Endodermal cell (in vitro differentiated cells): ENCODE data around the gene RIMS1. TPM values are rescaled to one million over a fixed set of nuclear protein-coding genes. Genes with fewer than 3 reads are reported as not detected.

ENCODE experiments used
- DNase-seq: peaks from one replicate; pipeline ENCODE4 v3.0.0-alpha.2; 2017
- H3K27ac ChIP-seq: 2 replicates; pipeline ENCODE4 v1.5.1; 2013; ENCODE audit warnings: mild to moderate bottlenecking, low read depth, low read length, moderate library complexity
- H3K27me3 ChIP-seq: 2 replicates; pipeline ENCODE4 v1.6.1; 2013; ENCODE audit warnings: mild to moderate bottlenecking, low read length, moderate library complexity; ENCODE audit not compliant: insufficient read depth, control insufficient read depth, poor library complexity, severe bottlenecking
- H3K36me3 ChIP-seq: 2 replicates; pipeline ENCODE4 v1.7.0; 2013; ENCODE audit warnings: mild to moderate bottlenecking, low read length, moderate library complexity; ENCODE audit not compliant: control insufficient read depth, insufficient read depth
- H3K4me1 ChIP-seq: one replicate; pipeline ENCODE4 v1.7.0; 2013; ENCODE audit warnings: low read length; ENCODE audit not compliant: control insufficient read depth, insufficient read depth
- H3K4me3 ChIP-seq: 2 replicates; pipeline ENCODE4 v1.5.1; 2013; ENCODE audit warnings: mild to moderate bottlenecking, low read length, moderate library complexity
- H3K9ac ChIP-seq: 2 replicates; pipeline ENCODE4 v1.6.1; 2013; ENCODE audit warnings: mild to moderate bottlenecking, low read length, moderate library complexity; ENCODE audit not compliant: poor library complexity, severe bottlenecking; ENCODE audit errors: extremely low read depth
- H3K9me3 ChIP-seq: 2 replicates; pipeline ENCODE4 v1.6.1; 2013; ENCODE audit warnings: mild to moderate bottlenecking, low read length, moderate library complexity; ENCODE audit not compliant: control insufficient read depth
- H3K27ac Mint-ChIP-seq: 2 replicates; pipeline ENCODE4 v1.8.0; 2020; ENCODE audit warnings: mixed read lengths
- H3K27me3 Mint-ChIP-seq: 2 replicates; pipeline ENCODE4 v1.8.0; 2021; ENCODE audit warnings: mild to moderate bottlenecking, mixed read lengths; ENCODE audit not compliant: insufficient read depth
- H3K36me3 Mint-ChIP-seq: 2 replicates; pipeline ENCODE4 v1.8.0; 2020; ENCODE audit warnings: low read depth, mixed read lengths
- H3K4me1 Mint-ChIP-seq: 2 replicates; pipeline ENCODE4 v1.8.0; 2020; ENCODE audit warnings: mixed read lengths
- H3K4me3 Mint-ChIP-seq: 2 replicates; pipeline ENCODE4 v1.8.0; 2020; ENCODE audit warnings: mild to moderate bottlenecking, moderate library complexity, mixed read lengths
- H3K9me3 Mint-ChIP-seq: 2 replicates; pipeline ENCODE4 v1.8.0; 2020; ENCODE audit warnings: mild to moderate bottlenecking, mixed read lengths
- CTCF ChIP-seq: fragments of 200-600 bp; sonication (generic); conservative IDR thresholded peaks from 2 replicates; pipeline ENCODE4 v1.5.0; 2021; ENCODE audit warnings: antibody characterized with exemption, mild to moderate bottlenecking
- WGBS, 2 experiments: methylation state at CpG; one replicate each; pipeline versions ENCODE4 v1.1.5 to v1.1.7; 2013; ENCODE audit warnings: missing lambda C conversion rate in 2 of 2, mixed read lengths in 1 of 2; ENCODE audit not compliant: insufficient coverage in 1 of 2, insufficient read length in 1 of 2; 5-methylcytosine and 5-hydroxymethylcytosine counted together
- total RNA-seq, 2 donors: library from RNA; stranded (reverse); fragmentation: NEBNext Ultra II Directional in 1 of 2; extraction: Animal tissue kit (Norgen Biotek cat#: 25700) in 1 of 2; gene quantifications; 2 replicates in 1 of 2; 3 replicates in 1 of 2; pipeline ENCODE4 v1.2.1, GENCODE V29; 2021

Gene RIMS1
- total RNA-seq, 2 donors from 2014 or later, result 1.1 to 1.6 TPM

- no peak for TF ChIP-seq CTCF
- H3K9me3 ChIP-seq, result no peaks in the 10 kb centered on the region
- H3K27ac Mint-ChIP-seq, result no peak overlapping the region
- WGBS, 2 experiments, result 84 to 88% methylated on average over 1 to 3 of the region's 3 CpGs
- no peak overlapping the region for H3K4me3 Mint-ChIP-seq
- H3K9ac ChIP-seq, result no peak overlapping the region
- H3K4me3 ChIP-seq, result no peak overlapping the region
- no peak for DNase-seq
- no peak overlapping the region for H3K27ac ChIP-seq
- no peaks in the 10 kb centered on the region for H3K4me1 Mint-ChIP-seq
- no peaks in the 10 kb centered on the region for H3K27me3 ChIP-seq
- no peaks in the 10 kb centered on the region for H3K9me3 Mint-ChIP-seq
- no peaks in the 10 kb centered on the region for H3K36me3 Mint-ChIP-seq
- no peaks in the 10 kb centered on the region for H3K4me1 ChIP-seq
- H3K27me3 Mint-ChIP-seq, result no peaks in the 10 kb centered on the region
- no peaks in the 10 kb centered on the region for H3K36me3 ChIP-seq
These were observed 375.2 kb downstream of the RIMS1 start for GRCh38 chr6:72261554-72261953.

GRCh38 chr6:72262254-72262653 lies 375.9 kb downstream of the RIMS1 start:
- Mint-ChIP-seq H3K4me1 (no peaks in the 10 kb centered on the region), H3K27ac (no peak overlapping the region), H3K9me3 (no peaks in the 10 kb centered on the region), H3K27me3 (no peaks in the 10 kb centered on the region), H3K4me3 (no peak overlapping the region), H3K36me3 (no peaks in the 10 kb centered on the region)
- Histone ChIP-seq H3K9me3 (no peaks in the 10 kb centered on the region), H3K4me1 (no peaks in the 10 kb centered on the region), H3K4me3 (no peak overlapping the region), H3K27me3 (no peaks in the 10 kb centered on the region), H3K27ac (no peak overlapping the region), H3K36me3 (no peaks in the 10 kb centered on the region), H3K9ac (no peak overlapping the region)
- no peak for DNase-seq
- 93 to 96% methylated on average over 3 of the region's 4 CpGs for WGBS, 2 experiments
- TF ChIP-seq CTCF, result no peak

GRCh38 chr6:72267470-72267869 lies 381.1 kb downstream of the RIMS1 start:
- Histone ChIP-seq H3K27ac (no peak overlapping the region), H3K4me3 (no peak overlapping the region), H3K27me3 (no peaks in the 10 kb centered on the region), H3K9me3 (no peaks in the 10 kb centered on the region), H3K36me3 (no peaks in the 10 kb centered on the region), H3K4me1 (no peaks in the 10 kb centered on the region), H3K9ac (no peak overlapping the region)
- Mint-ChIP-seq H3K4me3 (no peak overlapping the region), H3K36me3 (no peaks in the 10 kb centered on the region), H3K27me3 (no peaks in the 10 kb centered on the region), H3K4me1 (peaks cover 10% of the 10 kb centered on the region), H3K9me3 (no peaks in the 10 kb centered on the region), H3K27ac (no peak overlapping the region)
- WGBS, 2 experiments, result 92 to 100% methylated on average over 1 of the region's 1 CpG
- no peak for TF ChIP-seq CTCF
- no peak for DNase-seq
